WTC11 (cell line): ENCODE results near the gene FOXRED1. TPM values are rescaled to one million over a fixed set of nuclear protein-coding genes. Genes with fewer than 3 reads are reported as not detected.

Experiments
- ATAC-seq: fragments of 200-7000 bp; cut with Tn5 transposase; 2 replicates; pipeline ENCODE4 v1.10.0; 2021; ENCODE audit warnings: mild to moderate bottlenecking, moderate library complexity
- CTCF ChIA-PET: fragments of 300-600 bp; sonication (Branson Sonifier 250); formaldehyde crosslinking; loops from one replicate; lab custom pipeline; 2021; ENCODE audit warnings: antibody characterized with exemption; lab: Charles Lee
- POLR2A ChIA-PET: fragments of 350-600 bp; sonication (Branson Sonifier 250); formaldehyde crosslinking; loops from one replicate; lab custom pipeline; 2021; ENCODE audit warnings: antibody characterized with exemption; lab: Charles Lee
- DNase-seq: peaks from one replicate; pipeline ENCODE4 v3.0.0; 2021; ENCODE audit warnings: low spot score
- H3K27ac Mint-ChIP-seq: 2 replicates; pipeline ENCODE4 v1.8.0; 2021; ENCODE audit warnings: mixed read lengths
- H3K27me3 Mint-ChIP-seq: 2 replicates; pipeline ENCODE4 v1.8.0; 2021; ENCODE audit warnings: low read depth, mild to moderate bottlenecking, moderate library complexity, mixed read lengths
- H3K36me3 Mint-ChIP-seq: 2 replicates; pipeline ENCODE4 v1.8.0; 2021; ENCODE audit warnings: mixed read lengths
- H3K4me1 Mint-ChIP-seq: 2 replicates; pipeline ENCODE4 v1.8.0; 2022; ENCODE audit warnings: mixed read lengths
- H3K4me3 Mint-ChIP-seq: 2 replicates; pipeline ENCODE4 v1.8.0; 2021; ENCODE audit warnings: mild to moderate bottlenecking, moderate library complexity, mixed read lengths
- H3K9me3 Mint-ChIP-seq: 2 replicates; pipeline ENCODE4 v1.8.0; 2021; ENCODE audit warnings: mixed read lengths
- AFF4 ChIP-seq: sonication (generic); formaldehyde crosslinking; IDR thresholded peaks from 2 replicates; pipeline ENCODE4 v1.8.1; 2023; ENCODE audit warnings: mild to moderate bottlenecking, missing genetic modification reagents, borderline replicate concordance
- AR ChIP-seq: fragments of 250-450 bp; sonication (Bioruptor Pico); IDR thresholded peaks from 2 replicates; pipeline ENCODE4 v1.9.0; 2021; ENCODE audit warnings: mild to moderate bottlenecking
- ATF1 ChIP-seq: sonication (generic); formaldehyde crosslinking; IDR thresholded peaks from 2 replicates; pipeline ENCODE4 v1.8.1; 2023; ENCODE audit warnings: mild to moderate bottlenecking, moderate library complexity, missing genetic modification reagents
- CDX4 ChIP-seq: fragments of 250-450 bp; sonication (Bioruptor Pico); IDR thresholded peaks from 2 replicates; pipeline ENCODE4 v1.9.0; 2021; ENCODE audit warnings: moderate library complexity, mild to moderate bottlenecking, inconsistent platforms, borderline replicate concordance
- E2F4 ChIP-seq: sonication (generic); formaldehyde crosslinking; IDR thresholded peaks from 2 replicates; pipeline ENCODE4 v1.8.1; 2022; ENCODE audit warnings: low read depth, mild to moderate bottlenecking, moderate library complexity, missing genetic modification reagents, borderline replicate concordance
- NFATC4 ChIP-seq: fragments of 250-450 bp; sonication (Bioruptor Pico); IDR thresholded peaks from 2 replicates; pipeline ENCODE4 v1.9.0; 2021; ENCODE audit warnings: mild to moderate bottlenecking
- NFE2L1 ChIP-seq: sonication (generic); formaldehyde crosslinking; IDR thresholded peaks from 2 replicates; pipeline ENCODE4 v1.8.1; 2023; ENCODE audit warnings: missing genetic modification reagents
- RELA ChIP-seq: sonication (generic); formaldehyde crosslinking; IDR thresholded peaks from 2 replicates; pipeline ENCODE4 v1.8.1; 2022; ENCODE audit warnings: missing genetic modification reagents, mild to moderate bottlenecking, borderline replicate concordance
- SMAD4 ChIP-seq: sonication (generic); formaldehyde crosslinking; IDR thresholded peaks from 2 replicates; pipeline ENCODE4 v1.8.0; 2022; ENCODE audit warnings: mild to moderate bottlenecking, missing genetic modification reagents
- ZBTB43 ChIP-seq: sonication (generic); formaldehyde crosslinking; IDR thresholded peaks from 2 replicates; pipeline ENCODE4 v1.8.1; 2023; ENCODE audit warnings: mild to moderate bottlenecking, missing genetic modification reagents
- ZMAT4 ChIP-seq: fragments of 250-450 bp; sonication (Bioruptor Pico); IDR thresholded peaks from 2 replicates; pipeline ENCODE4 v1.9.0; 2021; ENCODE audit warnings: mild to moderate bottlenecking
- ZNF219 ChIP-seq: sonication (generic); formaldehyde crosslinking; IDR thresholded peaks from 2 replicates; pipeline ENCODE4 v1.8.0; 2023; ENCODE audit warnings: missing genetic modification reagents, mild to moderate bottlenecking, borderline replicate concordance
- ZNF671 ChIP-seq: fragments of 250-450 bp; sonication (Bioruptor Pico); IDR thresholded peaks from 2 replicates; pipeline ENCODE4 v1.8.0; 2021; ENCODE audit warnings: mild to moderate bottlenecking
- total RNA-seq: library from RNA; stranded (reverse); gene quantifications from 3 replicates; pipeline ENCODE4 v1.2.3, GENCODE V29; 2021

FOXRED1 gene
- total RNA-seq, 1 experiment from 2014 or later: 61.9 TPM

GRCh38 chr11:126303623-126304456 lies 34.9 kb downstream of the FOXRED1 start, which contains the start of gene DCPS (continued):
- TF ChIP-seq AFF4 (CRISPR knock-in tag): peak; percentile 94; the same call in 1 of the 2 replicates
- 0 out of 2 replicates have a peak, but pooled peaks have one; percentile 29 for TF ChIP-seq NFE2L1 (CRISPR knock-in tag)
- TF ChIP-seq ZMAT4 (CRISPR knock-in tag): 0 out of 2 replicates have a peak, but pooled peaks have one; percentile 45
- TF ChIP-seq ZNF219 (CRISPR knock-in tag): no peak
- TF ChIP-seq AR (CRISPR knock-in tag): no peak
- no peak for TF ChIP-seq ZNF671 (CRISPR knock-in tag)
- peak; percentile 71 for TF ChIP-seq ZBTB43 (CRISPR knock-in tag)
- peak; percentile 91; the same call in 1 of the 2 replicates for TF ChIP-seq RELA (CRISPR knock-in tag)
- TF ChIP-seq SMAD4 (CRISPR knock-in tag): peak; percentile 20; the same call in 1 of the 2 replicates
- TF ChIP-seq NFATC4 (CRISPR knock-in tag): no peak
- no peak for TF ChIP-seq CDX4 (CRISPR knock-in tag)
- TF ChIP-seq, all 79 proteins: peak for 40

GRCh38 chr11:126304457-126305075 lies 35.6 kb downstream of the FOXRED1 start:
- ATAC-seq (no peak), DNase-seq (no peak)
- ChIA-PET POLR2A (no interaction called here), CTCF (interaction anchor here (1.0 to 1.3 kb wide), 4 partner anchors 107 to 181 kb away, joined by 3 to 6 read pairs (median 4); no protein-coding TSS in a partner anchor)
- Mint-ChIP-seq H3K27ac (peak overlapping the region; percentile 95), H3K9me3 (no peaks in the 10 kb centered on the region), H3K4me1 (peaks cover 23% of the 10 kb centered on the region), H3K36me3 (peaks cover 17% of the 10 kb centered on the region), H3K27me3 (no peaks in the 10 kb centered on the region), H3K4me3 (peak overlapping the region; percentile 91)
- TF ChIP-seq ATF1 (CRISPR knock-in tag) (no peak), E2F4 (CRISPR knock-in tag) (no peak)
